H1 (cell line): ENCODE data around the gene SFMBT2. TPM values are rescaled to one million over a fixed set of nuclear protein-coding genes. Genes with fewer than 3 reads are reported as not detected.

Experiments
- CTCF ChIA-PET: fragments of 300-600 bp; sonication (Branson Sonifier 250); formaldehyde crosslinking; loops from one replicate; lab custom pipeline; 2021; ENCODE audit not compliant: partially characterized antibody; lab: Charles Lee
- POLR2A ChIA-PET: fragments of 300-600 bp; sonication (Branson Sonifier 250); formaldehyde crosslinking; loops from one replicate; lab custom pipeline; 2021; ENCODE audit warnings: inconsistent platforms; ENCODE audit not compliant: partially characterized antibody; lab: Charles Lee
- DNase-seq, 2 experiments: peaks; one replicate each; pipeline versions ENCODE4 v3.0.0 to v3.0.0-alpha.2; 2010 to 2022; ENCODE audit warnings: low spot score in 2 of 2, low read depth in 1 of 2, mixed read lengths in 1 of 2
- FAIRE-seq: peaks from 2 replicates; lab custom pipeline; 2011; peaks lifted over from hg19 to GRCh38; lab: Jason Lieb, UNC
- H2AFZ ChIP-seq: 2 replicates; pipeline ENCODE4 v1.8.1; 2012; ENCODE audit warnings: low read length, inconsistent platforms
- H2AK5ac ChIP-seq: 2 replicates; pipeline ENCODE4 v1.6.1; 2013; ENCODE audit warnings: low read depth, low read length
- H2BK120ac ChIP-seq: replicated peaks from 2 replicates; pipeline ENCODE3; 2013; ENCODE audit warnings: low read depth, low read length, inconsistent platforms
- H2BK12ac ChIP-seq: 2 replicates; pipeline ENCODE4 v1.6.1; 2013; ENCODE audit warnings: low read depth, low read length
- H2BK15ac ChIP-seq: 2 replicates; pipeline ENCODE4 v1.6.1; 2013; ENCODE audit warnings: low read length
- H2BK20ac ChIP-seq: 2 replicates; pipeline ENCODE4 v1.6.1; 2013; ENCODE audit warnings: low read length
- H2BK5ac ChIP-seq: 2 replicates; pipeline ENCODE4 v1.6.1; 2013; ENCODE audit warnings: low read depth, low read length
- H3K14ac ChIP-seq: 2 replicates; pipeline ENCODE4 v1.6.1; 2013; ENCODE audit warnings: inconsistent platforms; ENCODE audit not compliant: insufficient read length
- H3K18ac ChIP-seq: 2 replicates; pipeline ENCODE4 v1.6.1; 2013; ENCODE audit warnings: low read length; ENCODE audit errors: extremely low read depth
- H3K23ac ChIP-seq: 2 replicates; pipeline ENCODE4 v1.6.1; 2013; ENCODE audit warnings: inconsistent platforms; ENCODE audit not compliant: insufficient read length
- H3K23me2 ChIP-seq: 2 replicates; pipeline ENCODE4 v1.6.1; 2013; ENCODE audit warnings: low read depth, low read length
- H3K27ac ChIP-seq: 2 replicates; pipeline ENCODE4 v1.6.1; 2011; ENCODE audit warnings: low read depth, low read length, inconsistent platforms
- H3K27me3 ChIP-seq, 4 experiments: replicated peaks in 1 of 4; 1 replicate in 1 of 4; 2 replicates in 3 of 4; pipeline versions ENCODE4 v1.6.1 to v1.8.1; 2011 to 2013; ENCODE audit warnings: low read length in 3 of 4, mild to moderate bottlenecking in 3 of 4, inconsistent platforms in 2 of 4, mixed read lengths in 2 of 4, moderate library complexity in 1 of 4; ENCODE audit not compliant: control insufficient read depth in 3 of 4, insufficient read depth in 3 of 4; ENCODE audit errors: extremely low read depth in 1 of 4
- H3K36me3 ChIP-seq, 4 experiments: 2 replicates each; pipeline versions ENCODE4 v1.6.1 to v1.8.1; 2011 to 2013; ENCODE audit warnings: mild to moderate bottlenecking in 4 of 4, low read length in 3 of 4, moderate library complexity in 2 of 4, control low read depth in 1 of 4, inconsistent platforms in 1 of 4; ENCODE audit not compliant: insufficient read depth in 4 of 4, control insufficient read depth in 2 of 4
- H3K4ac ChIP-seq: replicated peaks from 2 replicates; pipeline ENCODE3; 2013; ENCODE audit warnings: low read length, low read depth, mixed read lengths, inconsistent platforms; ENCODE audit not compliant: insufficient read length
- H3K4me1 ChIP-seq, 4 experiments: replicated peaks in 1 of 4; 1 replicate in 1 of 4; 2 replicates in 3 of 4; pipeline versions ENCODE4 v1.6.1 to v1.8.1; 2011 to 2013; ENCODE audit warnings: low read length in 3 of 4, inconsistent platforms in 2 of 4, mixed read lengths in 1 of 4; ENCODE audit not compliant: insufficient read depth in 4 of 4, control insufficient read depth in 3 of 4
- H3K4me2 ChIP-seq, 2 experiments: 2 replicates each; pipeline versions ENCODE4 v1.6.1 to v1.8.1; 2011 to 2013; ENCODE audit warnings: low read depth in 2 of 2, low read length in 2 of 2, control low read depth in 1 of 2, inconsistent platforms in 1 of 2, mild to moderate bottlenecking in 1 of 2; ENCODE audit not compliant: insufficient read depth in 1 of 2
- H3K4me3 ChIP-seq, 4 experiments: fragments of 200-600, 300-600 bp in 1 of 4; sonication (generic), shearing (Covaris generic), sonication (Bioruptor Twin) in 1 of 4; 2 replicates each; pipeline versions ENCODE4 v1.5.1 to v1.8.1; 2011 to 2016; ENCODE audit warnings: low read length in 4 of 4, low read depth in 3 of 4, control low read depth in 2 of 4, inconsistent platforms in 2 of 4, mild to moderate bottlenecking in 2 of 4, mixed read lengths in 1 of 4, moderate library complexity in 1 of 4; ENCODE audit not compliant: insufficient read depth in 2 of 4; ENCODE audit errors: extremely low read depth in 1 of 4
- H3K56ac ChIP-seq: replicated peaks from 2 replicates; pipeline ENCODE3; 2013; ENCODE audit warnings: low read depth, mild to moderate bottlenecking, mixed read lengths, low read length, inconsistent platforms; ENCODE audit not compliant: insufficient read length
- H3K79me1 ChIP-seq: 2 replicates; pipeline ENCODE4 v1.6.1; 2013; ENCODE audit warnings: low read depth, low read length, control low read depth
- H3K79me2 ChIP-seq, 2 experiments: 2 replicates each; pipeline versions ENCODE4 v1.6.1 to v1.8.1; 2012 to 2013; ENCODE audit warnings: low read length in 2 of 2, mild to moderate bottlenecking in 2 of 2, inconsistent platforms in 1 of 2; ENCODE audit not compliant: insufficient read depth in 2 of 2, control insufficient read depth in 1 of 2
- H3K9ac ChIP-seq, 4 experiments: replicated peaks in 1 of 4; 1 replicate in 1 of 4; 2 replicates in 3 of 4; pipeline versions ENCODE4 v1.6.1 to v1.8.1; 2011 to 2013; ENCODE audit warnings: low read depth in 3 of 4, low read length in 3 of 4, control low read depth in 2 of 4, mild to moderate bottlenecking in 2 of 4, moderate library complexity in 2 of 4, inconsistent platforms in 1 of 4; ENCODE audit errors: extremely low read depth in 1 of 4
- H3K9me3 ChIP-seq, 2 experiments: 2 replicates each; pipeline versions ENCODE4 v1.6.1 to v1.8.1; 2012 to 2013; ENCODE audit warnings: mild to moderate bottlenecking in 2 of 2, moderate library complexity in 2 of 2, control low read depth in 1 of 2, inconsistent platforms in 1 of 2, low read depth in 1 of 2, low read length in 1 of 2, mixed read lengths in 1 of 2; ENCODE audit not compliant: insufficient read depth in 2 of 2
- H4K20me1 ChIP-seq, 2 experiments: replicated peaks in 1 of 2; 2 replicates each; pipeline versions ENCODE3 to v1.8.1; 2011 to 2013; ENCODE audit warnings: inconsistent platforms in 2 of 2, low read length in 2 of 2, mild to moderate bottlenecking in 1 of 2; ENCODE audit not compliant: insufficient read depth in 2 of 2, control insufficient read depth in 1 of 2
- H4K5ac ChIP-seq: 2 replicates; pipeline ENCODE4 v1.6.1; 2013; ENCODE audit warnings: low read length, low read depth, mixed read lengths, inconsistent platforms; ENCODE audit not compliant: insufficient read length
- H4K8ac ChIP-seq: 2 replicates; pipeline ENCODE4 v1.8.0; 2013; ENCODE audit warnings: mild to moderate bottlenecking, moderate library complexity, low read length, inconsistent platforms; ENCODE audit not compliant: insufficient read depth; ENCODE audit errors: extremely low read depth
- H4K91ac ChIP-seq: replicated peaks from 2 replicates; pipeline ENCODE3; 2013; ENCODE audit warnings: low read length, mixed read lengths, inconsistent platforms; ENCODE audit not compliant: insufficient read length
- CBX5 ChIP-seq: fragments of 300-800, 300-1000 bp; sonication (generic); IDR thresholded peaks from 2 replicates; pipeline ENCODE4 v1.7.1; 2016; ENCODE audit warnings: antibody characterized with exemption, low read length, low read depth
- EZH2 ChIP-seq: fragments of 200-600 bp; sonication (generic); IDR thresholded peaks from 2 replicates; pipeline ENCODE4 v1.7.1; 2012; ENCODE audit warnings: low read depth, mild to moderate bottlenecking, moderate library complexity, low read length, inconsistent platforms; ENCODE audit not compliant: severe bottlenecking
- SAP30 ChIP-seq: fragments of 300-600 bp; sonication (generic); IDR thresholded peaks from 2 replicates; pipeline ENCODE4 v1.7.1; 2012; ENCODE audit warnings: low read length, moderate library complexity, mild to moderate bottlenecking, inconsistent platforms; ENCODE audit not compliant: insufficient read depth, insufficient replicate concordance
- SIRT6 ChIP-seq: IDR thresholded peaks from one replicate; pipeline ENCODE4 v1.7.1; 2012; ENCODE audit warnings: low read length, inconsistent platforms
- SIX5 ChIP-seq: IDR thresholded peaks from 2 replicates; pipeline ENCODE4 v1.6.1; 2011; ENCODE audit warnings: mild to moderate bottlenecking, low read depth, low read length
- TAF7 ChIP-seq: optimal IDR thresholded peaks from 2 replicates; pipeline ENCODE3; 2011; ENCODE audit warnings: low read depth, mild to moderate bottlenecking, inconsistent platforms, low read length, moderate library complexity, borderline replicate concordance
- TEAD4 ChIP-seq: IDR thresholded peaks from 2 replicates; pipeline ENCODE4 v1.6.1; 2012; ENCODE audit warnings: low read depth, low read length, inconsistent platforms, mixed read lengths
- USF2 ChIP-seq: IDR thresholded peaks from 2 replicates; pipeline ENCODE4 v1.6.1; 2011; ENCODE audit warnings: low read length, improper control_type of control experiment
- ZNF274 ChIP-seq: IDR thresholded peaks from 2 replicates; pipeline ENCODE4 v1.7.0; 2012; ENCODE audit warnings: low read length, borderline replicate concordance; ENCODE audit errors: extremely low read depth
- polyA plus RNA-seq, 7 experiments: library from polyadenylated mRNA; depleted of rRNA in 3 of 7; stranded (reverse) in 5 of 7; unstranded in 2 of 7; fragments of >200 nt in 5 of 7; fragments of 200-250 nt in 2 of 7; gene quantifications; 1 replicate in 5 of 7; 2 replicates in 1 of 7; 4 replicates in 1 of 7; pipeline versions ENCODE4 v1.2.1 to v1.2.3, GENCODE V29; 2011 to 2013; ENCODE audit warnings: missing spikeins in 2 of 7, mixed read lengths in 2 of 7
- total RNA-seq: library from RNA; stranded (reverse); fragmentation: NEBNext Ultra II Directional; extraction: Animal tissue kit (Norgen Biotek cat#: 25700); gene quantifications from 2 replicates; pipeline ENCODE4 v1.2.1, GENCODE V29; 2021

SFMBT2 gene
- total and polyA plus RNA-seq, 2 of the 8 experiments (the other 6 are each of a cell fraction or from before 2014, with no cell fraction given): 2.9 to 11.0 TPM

- Histone ChIP-seq H3K4me2 (no peak overlapping the region), H3K27me3 (no peaks in the 10 kb centered on the region), H3K18ac (no peak overlapping the region), H3K79me1 (peaks cover 4% of the 10 kb centered on the region; the same call in 1 of the 2 replicates), H4K91ac (no peak overlapping the region), H3K23ac (no peak overlapping the region), H3K36me3 (no peaks in the 10 kb centered on the region), H2AFZ (no peak overlapping the region), H4K5ac (no peak overlapping the region), H3K79me2 (0 out of 4 replicates have a peak, but pooled peaks cover 2 to 9% of the 10 kb centered on the region in 2 experiments), H3K14ac (no peak overlapping the region), H4K20me1 (no peaks in the 10 kb centered on the region), H3K4me3 (no peak overlapping the region), H3K4me1 (peaks cover 0 to 7% (median under 1%) of the 10 kb centered on the region in 4 experiments; a peak in 4 of 7 replicates), H2BK12ac (no peak overlapping the region), H2BK120ac (no peak overlapping the region), H3K4ac (no peak overlapping the region), H3K23me2 (no peaks in the 10 kb centered on the region), H3K56ac (no peak overlapping the region), H2BK15ac (no peak overlapping the region), H2BK5ac (no peak overlapping the region), H2BK20ac (no peak overlapping the region), H3K9ac (no peak overlapping the region), H4K8ac (no peak overlapping the region), H3K27ac (no peak overlapping the region), H3K9me3 (no peaks in the 10 kb centered on the region), H2AK5ac (no peak overlapping the region)
- ChIA-PET POLR2A (no interaction called here), CTCF (interaction anchor here (0.7 kb wide), 1 partner anchor 314 kb away, joined by 3 read pairs; no protein-coding TSS in a partner anchor)
- no peak for FAIRE-seq
- no peak for DNase-seq
- no peak for TF ChIP-seq USF2
- TF ChIP-seq SAP30: no peak
- no peak for TF ChIP-seq EZH2
- TF ChIP-seq TEAD4: no peak
- TF ChIP-seq TAF7: no peak
- TF ChIP-seq CBX5: no peak
- TF ChIP-seq SIX5: no peak
- TF ChIP-seq SIRT6: no peak
- TF ChIP-seq ZNF274: no peak
These were observed 104.2 kb downstream of the SFMBT2 start for GRCh38 chr10:7306616-7307015.
